NCI-H2107 (cell line): ENCODE data around the gene FBXO9.
"Not testable (repeated sequence)": the region's sequence is repeated elsewhere in the genome, so short reads cannot be mapped to it uniquely, and the experiment has no call there.

Experiments
- DNase-seq: peaks from one replicate; lab custom pipeline; 2025; lab: John Stamatoyannopoulos, UW

The FBXO9 gene

DNA sequence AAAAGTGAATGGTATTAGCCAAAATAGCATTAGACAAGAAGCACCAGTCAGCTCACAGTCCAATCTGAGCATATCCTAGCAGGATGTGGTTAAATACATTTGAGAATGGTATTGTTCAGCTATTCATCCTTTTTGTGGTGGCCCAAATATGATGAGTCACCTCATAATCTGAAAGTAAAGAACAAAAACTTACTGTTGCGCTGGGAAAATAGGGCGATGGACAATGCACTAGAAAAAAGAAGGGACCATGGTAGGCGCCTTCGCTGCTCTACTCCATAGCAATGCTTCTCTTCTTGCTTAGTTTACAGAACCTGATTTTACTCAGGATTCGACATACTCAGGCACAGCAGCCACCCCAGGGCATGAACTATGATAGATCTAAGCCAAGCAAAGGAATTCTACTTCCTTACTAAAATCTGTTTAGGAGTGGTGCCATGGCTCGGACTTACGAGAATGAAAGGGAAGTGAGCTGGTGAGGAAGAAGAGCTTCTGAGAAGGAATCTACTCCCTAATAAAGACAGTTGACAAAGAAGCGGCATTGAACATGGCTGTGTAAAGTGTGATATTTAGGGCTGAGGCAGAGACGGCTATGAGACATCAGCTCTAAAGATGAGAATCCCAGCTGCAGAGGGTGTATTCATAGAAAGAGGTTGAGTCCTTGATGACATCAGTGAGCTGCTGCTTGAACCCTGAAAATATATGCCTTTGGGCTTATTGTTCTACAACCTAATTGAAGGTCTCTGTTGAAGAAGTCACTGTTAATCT, 16.6 kb upstream of the FBXO9 start:
- no peak for DNase-seq

DNA sequence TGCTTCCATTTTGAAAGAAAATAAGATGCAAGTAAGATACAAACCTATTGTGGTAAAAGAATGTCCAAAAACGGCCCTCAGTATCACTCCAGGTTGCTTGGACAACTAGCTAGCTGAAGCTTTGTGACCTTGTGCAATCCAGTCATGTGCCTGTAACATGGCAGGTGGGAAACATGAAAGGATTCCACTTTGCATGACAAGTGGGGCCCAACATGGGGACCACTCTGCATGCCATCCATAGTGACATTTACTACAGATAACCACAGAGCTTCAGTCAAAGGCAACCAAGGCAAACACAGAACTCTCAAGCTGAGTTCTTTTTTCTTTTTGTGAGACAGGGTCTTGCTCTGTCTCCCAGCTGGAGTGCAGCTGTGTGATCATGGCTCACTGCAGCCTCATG, 15.8 kb upstream of the FBXO9 start:
- no peak for DNase-seq

DNA sequence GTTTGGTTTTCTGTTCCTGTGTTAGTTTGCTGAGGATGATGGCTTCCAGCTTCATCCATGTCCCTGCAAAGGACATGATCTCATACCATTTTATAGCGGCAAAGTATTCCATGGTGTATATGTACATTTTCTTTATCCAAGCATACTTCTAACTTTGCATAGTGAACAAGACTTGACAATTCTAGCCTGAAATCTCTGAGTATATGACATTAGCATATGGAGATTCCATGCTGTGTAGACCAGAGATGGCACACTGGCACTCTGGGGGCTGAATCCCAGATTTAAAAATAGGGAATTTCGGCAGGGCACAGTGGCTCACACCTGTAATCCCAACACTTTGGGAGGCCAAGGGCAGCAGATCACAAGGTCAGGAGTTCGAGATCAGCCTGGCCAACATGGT, 13.1 kb upstream of the FBXO9 start:
- not testable (repeated sequence) for DNase-seq

DNA sequence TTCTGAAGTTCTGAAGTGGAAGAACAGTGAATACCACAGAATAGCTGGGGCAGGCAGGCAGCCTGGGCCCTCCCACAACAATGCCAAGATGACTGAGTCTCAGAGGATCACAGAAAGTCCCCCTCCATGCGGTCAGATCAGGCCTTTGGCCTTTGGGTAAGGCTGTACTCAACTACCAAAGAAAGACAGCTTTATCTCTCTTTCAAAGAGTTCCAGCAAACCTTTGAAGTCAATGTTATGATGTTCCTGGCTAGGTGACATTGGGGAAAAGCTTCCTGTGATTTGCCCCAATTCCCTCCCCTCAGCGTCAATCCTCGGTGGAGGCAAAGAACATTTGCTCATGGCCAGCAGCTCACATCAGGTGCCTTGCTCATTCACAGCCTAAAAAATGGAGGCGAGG, 10.7 kb upstream of the FBXO9 start:
- DNase-seq = no peak

DNA sequence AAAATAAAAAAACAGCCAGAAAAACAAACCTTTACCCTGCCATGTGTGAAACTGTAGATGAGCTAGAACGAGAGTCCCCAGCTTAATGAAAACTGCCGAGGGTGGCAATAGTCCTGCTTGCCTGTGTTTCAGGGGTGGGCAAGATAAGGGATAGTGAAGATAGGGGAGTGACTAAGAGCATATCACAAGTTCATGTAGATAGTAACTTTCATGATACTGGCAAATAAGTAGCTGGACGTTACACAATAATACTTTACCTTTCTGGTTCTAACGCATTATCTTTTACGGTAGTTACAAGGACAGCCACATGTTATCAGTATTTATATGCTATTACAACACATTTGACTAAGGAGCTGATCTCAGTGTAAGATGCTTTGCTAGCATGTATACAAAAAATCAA, 9.3 kb upstream of the FBXO9 start:
- no peak for DNase-seq

DNA sequence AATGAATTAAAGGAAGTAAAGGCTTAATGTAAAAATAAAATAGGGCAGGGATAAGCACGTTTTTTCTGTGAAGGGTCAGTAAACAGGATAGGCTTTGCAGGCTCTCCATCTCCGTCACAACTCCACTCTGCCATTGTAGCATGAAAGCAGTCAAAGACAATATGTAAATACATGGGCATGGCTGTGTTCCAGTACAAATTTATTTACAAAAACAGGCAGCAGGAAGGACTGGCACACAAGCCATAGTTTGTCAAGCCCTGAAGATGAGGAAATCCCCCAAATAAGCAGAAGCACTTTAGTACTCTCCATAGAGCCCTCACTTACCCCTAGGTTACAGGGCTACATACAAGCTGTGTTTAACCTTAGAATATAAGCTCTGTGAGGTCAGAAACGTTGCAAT, 8.9 kb upstream of the FBXO9 start:
- DNase-seq = no peak

DNA sequence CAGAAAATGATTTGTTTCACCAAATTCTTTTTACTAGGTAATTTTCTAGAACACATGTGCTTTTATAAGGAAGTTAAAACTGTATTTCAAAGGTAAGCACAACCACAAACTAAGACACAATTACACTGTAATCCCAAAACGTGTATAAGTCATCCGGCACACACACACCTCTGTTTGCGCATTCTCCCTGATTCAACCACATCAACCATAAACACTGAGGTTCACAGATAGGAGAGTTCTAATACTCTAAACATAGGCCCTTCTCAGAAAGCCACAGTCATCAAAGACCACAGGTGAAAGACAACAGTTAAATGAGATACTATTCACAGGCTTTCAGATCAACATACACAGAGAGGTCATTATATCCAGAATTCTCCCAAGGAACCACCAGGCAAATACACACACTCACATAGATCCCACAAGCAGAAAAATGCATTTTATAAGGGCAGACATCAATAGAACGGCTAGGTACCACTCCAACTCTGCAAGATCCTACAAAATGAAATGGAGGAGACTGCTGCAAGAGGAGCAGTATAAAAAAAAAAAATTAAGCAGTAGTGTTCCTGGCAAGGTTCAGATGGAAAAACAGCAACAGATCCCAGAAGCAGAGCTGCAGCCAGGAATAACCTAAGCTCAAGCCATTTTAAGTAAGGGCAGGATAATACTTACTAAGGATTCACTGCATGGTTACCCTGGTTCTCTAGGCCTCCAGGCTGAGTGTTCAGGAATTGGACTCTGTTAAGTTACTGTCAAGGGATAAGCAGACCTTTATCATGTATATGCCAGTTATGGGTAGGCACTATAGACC, 6.6 kb upstream of the FBXO9 start:
- no peak for DNase-seq

DNA sequence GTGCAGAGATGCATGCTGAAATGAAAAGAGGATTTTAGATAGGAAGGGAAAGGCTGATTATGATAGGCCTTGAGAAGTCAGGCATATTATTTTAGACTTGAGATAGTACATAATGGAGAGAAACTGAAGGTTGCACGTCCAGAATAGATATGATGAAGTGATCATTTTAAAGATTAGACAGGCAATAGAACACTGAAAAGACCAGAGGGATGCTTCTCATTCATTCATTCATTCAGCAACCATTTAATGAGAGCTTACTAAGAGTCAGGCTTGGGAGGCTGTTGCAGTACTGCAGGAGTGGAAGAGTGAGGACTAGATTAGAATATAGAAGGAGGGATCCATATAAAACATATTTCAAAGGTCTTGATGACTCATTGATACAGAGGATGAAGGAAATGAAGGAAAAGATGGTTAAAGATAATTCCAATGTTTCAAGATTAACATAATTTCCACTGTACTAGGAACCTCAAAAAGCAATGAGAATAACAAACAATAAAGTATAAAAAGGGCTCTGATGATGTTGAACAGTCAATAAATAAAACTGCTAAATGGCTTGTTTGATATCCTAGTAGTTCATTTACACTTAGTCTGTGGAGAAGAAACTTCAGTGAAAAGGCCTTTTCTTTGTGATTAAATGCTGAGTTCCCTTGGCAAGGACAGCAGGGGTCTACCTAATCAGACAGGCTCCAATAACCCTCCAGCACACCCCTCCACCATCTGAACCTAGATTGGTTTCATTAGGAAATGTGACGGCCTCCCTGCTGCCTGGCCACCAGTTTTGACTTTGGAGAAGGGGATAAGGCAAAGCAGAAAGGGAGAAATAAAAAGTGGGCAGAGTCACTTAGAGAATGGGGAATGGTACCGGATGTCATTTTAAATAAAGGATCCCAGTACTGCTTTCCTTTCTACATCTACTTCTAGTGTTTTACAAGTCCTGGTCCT, 5.3 kb upstream of the FBXO9 start:
- no peak for DNase-seq

DNA sequence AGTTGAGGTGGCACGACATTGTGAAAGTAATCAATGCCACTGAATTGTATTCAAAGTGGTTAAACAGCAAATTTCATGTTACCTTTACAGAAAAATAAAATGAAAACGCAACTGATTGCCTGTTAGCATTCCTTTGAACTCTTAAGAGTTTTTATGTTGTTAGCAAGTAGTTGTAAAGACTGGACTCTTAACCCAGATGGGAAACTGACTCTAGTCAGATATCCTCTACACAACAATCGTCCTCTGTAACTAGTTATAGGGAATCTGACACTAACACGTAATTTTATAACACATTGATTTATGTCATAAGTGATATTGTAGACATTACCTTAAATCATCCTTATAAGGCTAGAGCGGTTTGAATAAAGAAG, 3.0 kb upstream of the FBXO9 start:
- no peak for DNase-seq

DNA sequence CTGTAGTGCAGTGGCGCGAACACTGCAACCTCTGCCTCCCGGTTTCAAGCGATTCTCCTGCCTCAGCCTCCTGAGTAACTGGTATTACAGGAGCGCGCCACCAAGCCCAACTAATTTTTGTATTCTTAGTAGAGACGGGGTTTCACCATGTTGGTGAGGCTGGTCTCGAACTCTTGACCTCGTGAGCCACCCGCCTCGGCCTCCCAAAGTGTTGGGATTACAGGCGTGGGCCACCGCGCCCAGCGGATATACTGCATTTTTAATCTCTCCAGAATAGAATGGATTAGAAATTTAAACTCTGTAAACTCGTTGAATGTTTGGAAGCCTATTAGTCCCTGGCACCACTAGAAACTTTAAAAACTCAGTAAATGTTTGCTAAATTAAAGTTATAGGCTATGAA, 949 bp upstream of the FBXO9 start:
- not testable (repeated sequence) for DNase-seq

DNA sequence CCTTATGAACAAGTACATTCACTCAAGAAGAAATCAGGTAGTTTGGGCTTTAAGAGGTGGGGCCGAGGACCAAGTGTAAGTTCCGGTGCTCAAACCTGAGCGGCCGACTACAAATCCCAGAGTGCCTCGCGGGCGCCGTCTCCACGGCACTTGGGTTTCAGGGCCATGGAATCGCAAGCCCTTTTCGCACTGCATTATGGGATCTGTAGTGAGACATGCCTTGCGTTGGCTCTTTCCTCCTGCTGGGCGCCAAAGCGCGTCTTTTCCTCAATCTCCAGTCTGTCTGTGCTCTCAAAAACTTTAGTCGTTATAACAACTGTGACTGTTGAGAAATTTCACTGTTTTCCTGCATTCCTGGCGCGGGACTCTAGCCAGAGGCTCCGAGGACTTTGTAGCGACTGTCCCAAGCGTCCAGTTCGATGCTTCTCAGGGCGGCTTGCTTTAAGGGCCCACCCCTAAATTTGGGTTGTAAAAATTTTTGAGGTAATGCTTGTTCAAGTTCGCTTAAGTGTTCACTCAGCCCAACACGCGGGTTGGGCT, 408 bp upstream of the FBXO9 start:
- DNase-seq = peak; percentile 88

DNA sequence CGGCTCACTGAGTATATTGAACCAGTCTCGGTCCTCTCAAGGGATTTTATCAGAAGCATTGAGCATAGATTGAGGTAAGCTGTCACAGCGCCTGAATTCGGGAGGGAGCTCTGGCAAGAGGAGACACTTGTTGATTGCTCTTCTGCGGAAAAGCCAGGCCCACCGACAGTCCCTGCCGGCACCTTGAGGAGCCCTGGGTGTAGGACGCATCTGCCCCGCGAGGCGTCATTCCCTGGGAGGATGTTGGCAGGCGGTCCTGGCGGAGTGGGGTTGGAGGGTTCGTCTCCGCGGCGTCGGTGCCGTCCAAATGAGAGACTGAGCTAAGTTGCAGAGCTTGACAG, 843 bp downstream of the FBXO9 start:
- DNase-seq = no peak

DNA sequence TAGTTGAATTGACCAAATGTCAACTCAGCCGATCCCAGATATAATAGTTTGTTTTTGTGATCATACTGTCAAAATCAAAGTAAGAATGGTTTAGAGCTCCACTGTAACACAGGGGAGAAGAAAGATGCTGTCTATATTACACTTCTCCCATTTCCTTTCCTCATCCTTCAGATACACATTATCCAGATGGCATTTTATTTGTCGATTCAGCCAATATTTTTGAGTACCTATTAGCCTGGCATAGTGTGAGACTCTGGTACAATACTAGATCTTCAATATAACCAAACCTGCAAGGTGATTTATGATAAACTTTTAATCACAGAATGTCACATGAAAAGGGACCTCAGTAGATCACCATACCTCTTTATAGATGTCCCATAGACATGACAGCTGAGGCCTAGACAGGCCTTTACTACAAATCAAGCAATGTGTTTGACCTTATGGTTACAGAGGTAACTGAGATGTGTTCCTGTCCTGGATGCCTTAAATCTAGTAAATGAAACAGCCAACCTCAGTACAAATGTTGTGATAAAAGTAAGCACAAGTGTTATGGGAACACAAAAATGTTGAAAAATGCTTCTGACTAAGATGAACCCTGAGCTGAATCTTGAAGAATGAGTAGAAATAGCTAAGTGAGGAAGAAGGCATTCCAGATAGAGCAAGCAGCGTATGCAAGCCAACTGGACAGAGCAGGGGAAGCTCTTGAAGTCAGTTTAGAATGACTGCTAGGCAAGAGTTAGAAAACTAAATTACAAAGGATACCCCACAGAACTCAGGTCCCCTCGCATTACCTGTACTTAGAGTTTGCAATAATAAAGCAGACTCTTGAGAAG, 1.9 kb downstream of the FBXO9 start:
- no peak for DNase-seq

DNA sequence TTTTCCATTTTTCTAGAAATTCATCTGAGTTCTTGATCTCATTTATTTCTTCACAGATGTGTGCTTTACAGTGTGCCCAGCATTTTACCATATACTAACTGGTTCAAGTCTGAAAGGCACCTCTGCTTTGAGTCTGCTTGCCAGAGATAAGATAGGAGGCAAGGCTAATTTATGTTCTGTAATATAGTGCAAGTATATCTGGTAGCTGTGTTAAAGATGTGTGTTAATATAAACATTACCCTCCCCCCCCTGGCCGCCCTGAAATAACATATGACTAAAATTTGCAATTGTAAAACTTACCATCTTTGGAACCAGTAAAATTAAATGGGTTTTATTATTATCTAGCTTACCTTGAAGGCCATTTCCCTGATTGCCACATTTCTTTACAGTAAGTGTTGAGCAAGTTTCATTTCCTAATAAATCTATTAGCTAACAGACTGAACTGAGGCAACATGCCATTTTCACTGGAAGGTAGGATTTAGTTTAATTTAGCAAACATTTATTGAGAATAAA, 2.7 kb downstream of the FBXO9 start:
- DNase-seq = no peak

DNA sequence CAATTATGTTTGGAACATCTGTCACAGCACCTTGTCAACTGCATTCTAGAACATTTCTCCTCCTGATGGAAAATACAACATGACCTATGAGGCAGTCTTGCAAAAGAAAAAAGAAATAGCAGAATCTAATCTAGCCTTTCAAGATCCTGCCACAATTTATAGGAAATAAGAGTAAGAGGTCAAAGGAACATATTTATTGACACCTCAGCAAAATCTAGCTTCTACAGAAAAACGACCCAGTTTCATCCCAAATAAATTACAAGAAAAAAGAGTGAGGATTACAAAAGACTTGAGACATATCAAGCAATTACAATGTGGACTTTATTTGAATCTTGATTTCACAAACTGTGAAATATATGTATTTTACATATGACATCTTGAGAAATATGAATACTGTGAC, 4.2 kb downstream of the FBXO9 start:
- DNase-seq = no peak

DNA sequence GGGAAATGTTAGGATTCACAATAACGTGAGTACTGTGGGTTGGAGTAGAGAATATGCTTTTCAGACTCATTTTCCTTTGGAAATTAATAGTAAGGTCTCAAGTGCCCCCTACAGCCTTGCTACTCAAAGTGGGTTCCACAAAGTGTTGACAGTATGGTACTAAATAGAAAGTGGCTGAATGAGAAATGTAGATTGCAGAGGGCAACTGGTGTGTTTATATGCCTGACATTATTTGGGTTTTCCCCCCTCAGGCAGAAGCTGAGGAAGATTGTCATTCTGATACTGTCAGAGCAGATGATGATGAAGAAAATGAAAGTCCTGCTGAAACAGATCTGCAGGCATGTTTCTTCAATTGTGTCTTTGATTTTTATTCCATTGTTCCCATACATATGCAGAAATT, 5.6 kb downstream of the FBXO9 start:
- no peak for DNase-seq

DNA sequence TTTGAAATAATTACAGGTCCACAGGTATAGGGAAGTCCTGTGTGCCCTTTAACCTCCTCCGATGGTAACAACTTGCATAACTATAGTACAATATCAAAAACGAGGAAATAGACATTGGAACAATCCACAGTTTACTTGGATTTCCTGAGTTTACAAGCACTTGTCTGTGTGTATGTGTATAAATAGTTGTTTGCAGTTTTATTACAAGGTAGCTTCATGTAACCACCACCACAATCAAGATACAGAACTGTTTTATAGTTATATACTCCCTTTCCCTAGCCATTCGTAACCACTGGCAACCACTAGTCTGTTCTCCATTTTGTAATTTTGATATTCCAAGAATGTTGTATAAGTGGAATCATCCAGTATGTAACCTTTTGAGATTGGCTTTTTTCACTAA, 9.1 kb downstream of the FBXO9 start:
- no peak for DNase-seq

DNA sequence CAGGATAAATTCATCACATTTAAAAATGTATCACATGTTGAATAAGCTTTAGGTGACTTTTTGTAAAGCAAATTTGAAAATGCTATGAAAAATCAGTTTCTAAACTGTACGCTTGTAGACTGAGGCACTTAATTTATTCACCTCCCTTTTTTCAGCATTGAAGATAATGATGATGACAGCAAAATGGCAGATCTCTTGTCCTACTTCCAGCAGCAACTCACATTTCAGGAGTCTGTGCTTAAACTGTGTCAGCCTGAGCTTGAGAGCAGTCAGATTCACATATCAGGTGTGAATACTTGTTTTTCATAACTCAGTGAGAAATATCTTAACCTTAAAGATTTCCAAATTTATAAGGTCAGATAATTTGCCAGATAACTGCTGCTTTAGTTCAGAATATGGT, 15.6 kb downstream of the FBXO9 start:
- DNase-seq = no peak

DNA sequence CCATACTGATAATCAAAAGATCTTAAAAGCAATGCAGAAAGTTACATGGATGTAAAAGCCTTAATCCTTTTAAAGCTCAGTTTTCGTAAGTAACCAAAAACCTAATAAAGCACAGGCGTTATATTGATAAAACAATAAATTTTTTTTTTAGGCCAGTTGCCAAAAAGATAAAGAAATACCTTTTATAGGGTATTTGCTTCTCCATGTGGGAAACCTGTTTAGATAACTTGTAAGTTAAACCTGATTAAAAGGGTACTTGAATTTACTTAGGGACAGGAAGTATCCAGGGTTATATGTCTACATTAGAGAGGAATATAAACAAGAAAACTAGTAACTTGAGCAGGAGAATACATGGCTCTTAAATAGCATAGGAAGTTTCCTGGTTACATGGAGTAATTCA, 21.1 kb downstream of the FBXO9 start:
- no peak for DNase-seq

DNA sequence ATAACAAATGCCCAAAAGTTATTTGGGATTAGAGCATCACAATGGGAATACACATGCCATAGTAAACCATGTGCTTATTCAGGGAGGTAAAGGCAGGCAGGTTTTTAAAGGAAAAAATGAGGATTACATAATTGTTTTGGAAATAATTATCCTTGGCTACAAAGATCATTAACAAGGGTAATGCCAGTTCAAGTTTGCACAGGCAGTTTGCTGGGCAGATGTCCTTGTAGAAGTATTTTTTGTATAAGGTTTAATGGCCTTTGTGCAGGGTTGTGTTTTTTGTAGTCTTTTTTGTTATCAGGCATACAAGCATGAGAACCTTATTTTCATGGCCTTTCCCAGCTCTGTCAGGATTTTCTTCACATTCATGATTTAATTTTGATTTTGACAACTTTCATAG, 24.7 kb downstream of the FBXO9 start:
- DNase-seq = no peak

DNA sequence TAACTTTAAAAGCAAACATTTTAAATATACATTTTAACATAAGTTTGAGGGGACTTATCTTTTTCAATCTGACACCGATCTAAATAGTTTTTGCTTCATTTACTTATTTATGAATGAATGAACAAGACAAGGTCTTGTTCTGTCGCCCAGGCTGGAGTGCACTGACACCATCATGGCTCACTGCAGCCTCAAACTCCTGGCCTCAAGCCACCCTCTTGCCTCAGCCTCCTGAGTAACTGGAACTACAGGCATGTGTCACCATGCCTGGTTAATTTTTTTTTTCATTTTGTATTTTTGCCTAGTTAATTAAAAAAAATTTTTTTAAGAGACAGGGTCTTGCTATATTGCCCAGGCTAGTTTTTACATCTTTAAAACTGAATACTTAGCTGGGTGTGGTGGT, 25.4 kb downstream of the FBXO9 start:
- DNase-seq = no peak
